ENCODE results near the gene FBXO10.
"Not testable (repeated sequence)": the region's sequence is repeated elsewhere in the genome, so short reads cannot be mapped to it uniquely, and the experiment has no call there.

The FBXO10 gene

DNA sequence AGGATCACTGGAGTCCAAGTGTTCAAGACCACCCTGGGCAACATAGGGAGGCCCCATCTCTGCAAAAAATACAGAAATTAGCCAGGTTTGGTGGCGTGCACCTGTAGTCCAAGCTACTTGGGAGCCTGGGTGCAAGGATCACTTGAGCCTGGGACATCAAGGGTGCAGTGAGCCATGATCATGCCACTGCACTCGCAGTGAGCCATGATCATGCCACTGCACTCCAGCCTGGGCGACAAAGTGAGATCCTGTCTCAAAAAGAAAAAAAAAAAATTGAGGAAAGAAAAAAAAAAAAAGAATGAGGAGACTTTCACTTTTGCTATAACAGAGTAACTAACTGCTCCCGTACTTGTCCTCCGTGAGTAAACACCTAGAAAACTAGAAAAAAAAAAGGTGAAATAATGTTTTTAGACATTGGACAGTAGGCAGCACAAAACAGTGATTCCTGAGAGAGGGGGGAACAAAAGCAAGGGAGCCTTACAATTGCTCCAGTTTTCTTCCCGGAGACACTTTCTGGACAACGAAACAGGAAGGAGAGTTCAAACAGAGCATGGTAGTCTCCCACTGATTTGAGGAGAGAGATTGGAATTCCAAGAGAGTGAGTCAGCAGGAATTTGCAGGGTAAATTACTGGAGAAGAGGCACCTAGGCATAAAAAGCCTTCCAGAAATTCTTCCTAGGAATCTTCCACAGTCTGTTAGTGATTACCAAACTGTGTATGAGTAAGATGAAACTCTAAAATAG lies 104.1 kb downstream of the FBXO10 start:
- DNase-seq: no peak

DNA sequence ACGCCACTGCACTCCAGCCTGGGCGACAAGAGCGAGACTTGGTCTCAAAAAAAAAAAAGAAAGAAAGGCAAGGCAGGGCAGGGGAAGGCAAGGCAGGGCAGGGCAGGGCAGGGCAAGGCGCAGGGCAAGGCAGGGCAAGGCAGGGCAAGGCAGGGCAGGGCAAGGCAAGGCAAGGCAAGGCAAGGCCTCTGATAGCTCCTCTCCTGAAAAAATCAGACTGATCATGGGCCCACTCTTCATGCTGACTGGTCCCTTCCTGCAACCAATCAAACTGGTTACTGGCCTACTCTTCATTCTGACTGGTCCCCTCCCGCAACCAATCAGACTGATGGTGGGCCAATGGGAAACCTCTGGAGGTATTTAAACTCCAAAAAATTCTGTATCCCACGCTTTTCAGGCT lies 107.6 kb downstream of the FBXO10 start:
- no peak for DNase-seq

DNA sequence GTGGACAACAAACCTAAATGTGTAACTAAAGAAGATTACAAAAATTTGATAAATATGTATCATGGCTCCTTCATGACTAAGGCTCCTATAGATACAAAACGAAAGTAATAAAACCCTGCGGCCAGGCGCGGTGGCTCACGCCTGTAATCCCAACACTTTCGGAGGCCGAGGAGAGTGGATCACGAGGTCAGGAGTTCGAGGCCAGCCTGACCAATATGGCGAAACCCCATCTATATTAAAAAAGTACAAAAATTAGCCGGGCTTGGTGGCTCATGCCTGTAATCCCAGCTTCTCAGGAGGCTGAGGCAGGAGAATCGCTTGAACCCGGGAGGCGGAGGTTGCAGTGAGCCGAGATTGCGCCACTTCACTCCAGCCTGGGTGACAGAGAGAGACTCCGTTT lies 108.7 kb downstream of the FBXO10 start:
- not testable (repeated sequence) for DNase-seq

- no peak for DNase-seq
These were observed 110.0 kb downstream of the FBXO10 start for GRCh38 chr9:37466037-37466709.

GRCh38 chr9:37465249-37466036 lies 110.7 kb downstream of the FBXO10 start, which contains the start of gene ZBTB5:
TSS of gene ZBTB5 (minus strand) at chr9:37465450. CDS start at chr9:37442551, 22,899 bp downstream.
- peak; percentile 98 for DNase-seq

- no peak for DNase-seq
These were observed 111.5 kb downstream of the FBXO10 start for GRCh38 chr9:37464426-37465248.

DNA sequence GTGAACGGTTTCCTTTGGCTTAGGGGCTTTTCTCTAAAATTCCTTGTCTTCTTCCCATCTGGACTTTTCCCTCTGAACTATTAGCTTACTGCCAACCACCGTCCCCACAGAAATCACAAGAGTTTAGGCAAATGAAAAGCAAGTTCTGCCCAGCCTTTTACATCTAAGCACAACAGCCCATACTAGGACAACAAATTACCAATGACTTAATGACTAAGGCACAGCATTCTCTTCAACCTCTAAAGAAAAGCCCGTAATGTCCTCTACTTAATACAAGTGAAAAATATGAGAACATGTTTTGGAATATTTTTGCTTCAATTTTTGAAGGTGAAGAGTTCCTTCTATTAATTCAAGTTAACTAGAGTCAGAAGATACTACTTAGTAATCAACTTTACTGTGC lies 112.2 kb downstream of the FBXO10 start:
- DNase-seq: no peak
